ENCODE data around the gene NCF2.
"Not testable (repeated sequence)": the region's sequence is repeated elsewhere in the genome, so short reads cannot be mapped to it uniquely, and the experiment has no call there.

The NCF2 gene, protein sequence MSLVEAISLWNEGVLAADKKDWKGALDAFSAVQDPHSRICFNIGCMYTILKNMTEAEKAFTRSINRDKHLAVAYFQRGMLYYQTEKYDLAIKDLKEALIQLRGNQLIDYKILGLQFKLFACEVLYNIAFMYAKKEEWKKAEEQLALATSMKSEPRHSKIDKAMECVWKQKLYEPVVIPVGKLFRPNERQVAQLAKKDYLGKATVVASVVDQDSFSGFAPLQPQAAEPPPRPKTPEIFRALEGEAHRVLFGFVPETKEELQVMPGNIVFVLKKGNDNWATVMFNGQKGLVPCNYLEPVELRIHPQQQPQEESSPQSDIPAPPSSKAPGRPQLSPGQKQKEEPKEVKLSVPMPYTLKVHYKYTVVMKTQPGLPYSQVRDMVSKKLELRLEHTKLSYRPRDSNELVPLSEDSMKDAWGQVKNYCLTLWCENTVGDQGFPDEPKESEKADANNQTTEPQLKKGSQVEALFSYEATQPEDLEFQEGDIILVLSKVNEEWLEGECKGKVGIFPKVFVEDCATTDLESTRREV

DNA sequence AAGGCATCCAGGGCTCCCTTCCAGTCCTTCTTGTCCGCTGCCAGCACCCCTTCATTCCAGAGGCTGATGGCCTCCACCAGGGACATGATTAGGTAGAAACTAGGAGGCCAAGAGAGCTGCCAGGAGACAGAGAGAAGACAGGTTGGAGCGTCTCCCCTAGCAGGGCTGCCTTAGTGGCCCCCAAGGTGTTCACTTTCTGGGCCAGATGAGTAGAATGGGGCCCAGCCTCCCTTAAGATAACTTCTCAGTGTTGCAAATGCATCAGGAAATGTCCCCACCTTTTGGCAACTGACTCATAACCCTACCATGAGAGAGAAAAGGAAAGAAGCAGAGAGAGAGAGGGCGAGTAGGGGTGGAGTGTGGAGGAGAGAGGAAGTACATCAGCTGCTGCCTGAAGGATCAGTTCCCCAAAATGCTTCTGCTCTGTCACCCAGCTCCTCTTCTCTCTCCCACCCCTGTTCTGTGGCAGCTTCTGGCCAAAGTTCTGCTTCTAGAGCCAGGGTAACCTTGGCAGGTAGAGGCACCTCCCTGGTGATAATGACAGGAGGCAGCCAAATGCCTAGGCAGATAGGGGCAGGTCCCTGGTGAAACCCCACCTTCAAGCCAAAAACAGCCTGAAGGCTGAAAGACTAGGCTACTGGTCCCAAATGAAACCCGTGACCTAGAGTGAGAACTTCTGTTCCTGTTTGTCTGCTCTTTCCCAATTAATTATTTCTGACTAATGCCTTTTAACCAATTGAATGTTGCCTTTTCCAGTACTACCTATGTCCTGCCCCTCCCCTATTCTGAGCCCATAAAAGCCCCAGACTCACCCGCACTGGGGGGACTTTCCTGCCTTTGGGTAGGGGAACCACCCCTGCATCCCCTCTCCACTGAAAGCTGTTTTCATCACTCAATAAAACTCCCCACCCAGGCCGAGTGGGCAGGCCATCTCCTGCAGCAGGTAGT is at the start of gene NCF2:
NCF2 (minus strand) TSS at position 216 of the 948 bp plus-strand sequence; CDS start at position 86, 130 bp downstream.
- DNase-seq = no peak

DNA sequence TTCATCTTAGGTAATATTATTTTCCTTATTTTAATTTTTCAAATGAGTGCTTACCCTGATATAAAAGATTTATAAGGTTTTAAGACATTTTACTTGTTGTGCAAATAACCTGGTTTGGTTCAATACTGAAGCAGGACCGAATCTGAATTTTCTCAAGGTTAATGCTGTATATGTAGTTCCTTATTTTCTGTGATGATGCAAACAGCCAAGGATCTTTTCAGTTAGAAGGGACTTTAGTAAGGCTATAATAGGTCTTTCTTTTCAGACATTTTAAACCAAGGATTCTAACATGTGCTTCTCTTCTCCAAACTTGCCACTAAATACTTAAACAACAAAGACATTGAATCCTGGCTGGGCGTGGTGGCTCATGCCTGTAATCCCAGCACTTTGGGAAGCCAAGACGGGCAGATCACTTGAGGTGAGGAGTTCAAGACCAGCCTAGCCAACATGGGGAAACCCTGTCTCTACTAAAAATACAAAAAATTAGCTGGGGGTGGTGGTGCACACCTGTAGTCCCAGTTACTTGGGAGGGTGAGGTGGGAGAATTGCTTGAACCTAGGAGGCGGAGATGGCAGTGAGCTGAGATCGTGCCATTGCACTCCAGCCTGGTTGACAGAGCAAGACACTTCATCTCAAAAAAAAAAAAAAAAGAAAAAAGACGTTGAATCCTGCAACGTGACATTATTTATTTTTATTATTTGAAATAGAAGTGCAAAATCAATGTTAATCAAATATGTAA is 48.6 kb upstream of the NCF2 start:
- no peak for DNase-seq

DNA sequence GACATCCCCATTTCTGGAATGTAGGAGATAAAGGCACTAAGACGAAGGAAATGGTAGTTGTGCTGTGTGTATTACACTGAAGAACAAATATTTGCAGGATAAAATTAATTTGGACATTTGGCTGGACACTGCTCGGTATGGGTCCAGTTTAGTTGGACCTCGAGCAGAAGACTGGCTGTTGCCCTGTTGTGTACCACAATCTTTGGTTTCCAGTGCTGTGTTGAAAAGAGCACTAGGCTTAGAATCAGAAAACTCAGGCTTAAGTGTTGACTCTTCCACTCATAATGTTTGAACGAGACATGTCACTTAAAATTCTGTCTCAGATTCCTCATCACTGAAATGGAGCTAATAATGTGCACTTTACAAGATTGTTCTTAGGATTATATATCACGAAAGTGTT is 46.5 kb upstream of the NCF2 start:
- no peak for DNase-seq

DNA sequence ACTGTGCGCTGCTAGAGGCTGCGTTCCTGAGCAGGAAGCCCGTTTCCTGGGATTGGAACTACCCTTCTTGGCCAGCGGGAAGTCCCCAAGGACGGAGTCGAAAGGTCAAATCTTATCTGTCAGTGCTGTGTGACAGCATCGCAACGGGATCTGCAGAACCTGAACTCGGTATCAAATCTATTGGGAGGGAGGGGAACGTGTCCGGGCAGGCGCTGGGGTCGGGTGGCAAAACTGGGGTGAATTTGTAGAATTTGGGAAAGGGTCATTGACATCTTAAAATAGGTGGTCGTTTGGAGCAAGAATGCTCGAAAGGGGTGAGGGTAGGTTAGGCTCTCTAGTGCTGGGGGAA is 46.0 kb upstream of the NCF2 start:
- DNase-seq = no peak

DNA sequence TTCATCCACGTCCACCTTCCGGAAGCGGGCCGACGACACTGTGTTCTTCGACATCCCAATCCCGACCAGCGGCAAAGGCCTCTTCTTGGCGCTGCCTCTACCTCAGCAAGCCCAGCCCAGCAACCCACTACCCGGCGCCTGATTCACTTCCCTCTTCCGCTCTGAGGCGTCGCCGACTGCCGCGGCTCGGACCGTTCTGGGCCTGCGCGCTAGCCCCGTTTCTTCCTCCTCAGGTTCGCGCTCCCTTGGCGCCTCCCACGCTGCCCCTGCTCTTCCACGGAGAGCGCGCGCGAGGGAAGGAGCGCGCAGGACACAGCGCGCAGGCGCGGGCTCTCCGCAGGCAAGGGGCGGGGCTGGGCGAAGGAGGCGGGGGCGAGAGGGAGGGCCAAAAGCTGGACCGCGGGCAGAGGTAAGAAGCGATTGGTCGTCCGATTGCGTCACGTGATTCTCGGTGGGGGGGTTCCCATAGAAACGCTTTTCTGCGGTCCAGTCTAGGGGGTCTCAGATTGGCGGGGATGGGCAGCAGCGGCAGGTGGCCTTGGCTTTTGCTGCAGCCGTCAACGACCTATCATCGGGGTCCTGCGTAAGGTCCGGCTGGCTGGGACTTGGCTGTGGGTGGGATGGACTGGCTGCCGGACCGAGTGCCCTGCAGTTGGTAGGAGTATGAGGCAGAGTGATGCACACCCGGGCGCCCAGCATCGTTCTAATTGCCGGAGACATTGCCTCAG is 45.5 kb upstream of the NCF2 start, which contains the start of gene ARPC5:
ARPC5 (minus strand) TSS at position 178 of the 728 bp plus-strand sequence; CDS start at position 54, 124 bp downstream.
- DNase-seq = peak; percentile 97

DNA sequence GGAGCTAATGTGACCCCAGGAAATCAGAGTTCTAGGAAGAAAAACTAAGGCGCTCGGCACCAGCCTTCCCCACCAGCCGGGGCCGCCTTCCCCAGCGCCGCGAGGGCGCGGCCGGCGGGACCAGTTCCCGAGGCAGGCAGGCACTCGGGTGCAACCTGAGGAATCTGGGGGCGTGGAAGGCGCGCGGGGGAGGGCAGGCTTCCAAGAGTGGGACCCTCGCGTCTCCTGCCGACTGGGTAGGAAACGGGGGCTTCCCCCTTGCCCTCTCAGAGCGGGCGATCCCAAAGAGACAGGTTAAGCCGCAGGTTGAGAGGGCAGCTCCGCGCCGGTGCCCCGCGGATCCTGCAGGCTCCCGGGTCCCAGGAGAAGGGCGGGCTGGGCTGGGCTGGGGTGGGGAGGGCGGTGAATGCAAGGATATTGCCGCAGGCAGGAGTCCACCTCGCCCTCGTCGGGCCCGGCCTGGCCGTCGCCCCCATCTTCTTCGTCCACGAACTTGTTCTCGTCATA is 44.9 kb upstream of the NCF2 start:
- no peak for DNase-seq

DNA sequence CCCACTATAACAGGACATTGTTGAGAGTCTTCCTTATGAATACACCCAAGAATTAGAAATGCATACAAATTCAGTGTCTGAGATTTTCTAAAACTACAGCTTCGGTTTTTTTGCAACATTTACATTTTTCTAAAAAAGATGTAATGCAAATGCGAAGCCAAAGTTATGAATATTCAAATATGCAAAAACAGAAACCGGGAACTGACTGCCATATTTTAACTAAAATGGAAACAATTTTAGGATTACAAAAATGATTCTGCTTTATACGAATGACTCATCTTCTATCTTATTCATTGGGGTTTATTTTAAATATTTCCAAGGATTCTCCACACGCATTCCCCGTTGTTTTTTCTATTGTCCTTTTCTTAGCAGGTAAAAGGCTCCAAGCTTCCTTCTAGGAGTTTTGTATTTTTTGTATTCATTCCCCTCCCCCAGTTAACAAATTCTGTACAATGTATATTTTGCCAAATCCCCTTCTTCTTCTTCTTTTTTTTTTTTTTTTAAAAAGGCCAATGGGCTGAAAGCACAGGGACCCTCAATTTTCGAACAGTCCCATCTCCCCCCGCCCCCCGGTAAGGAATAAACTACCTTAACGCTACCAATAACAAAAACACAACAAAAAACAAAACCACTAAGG is 44.3 kb upstream of the NCF2 start:
- no peak for DNase-seq

DNA sequence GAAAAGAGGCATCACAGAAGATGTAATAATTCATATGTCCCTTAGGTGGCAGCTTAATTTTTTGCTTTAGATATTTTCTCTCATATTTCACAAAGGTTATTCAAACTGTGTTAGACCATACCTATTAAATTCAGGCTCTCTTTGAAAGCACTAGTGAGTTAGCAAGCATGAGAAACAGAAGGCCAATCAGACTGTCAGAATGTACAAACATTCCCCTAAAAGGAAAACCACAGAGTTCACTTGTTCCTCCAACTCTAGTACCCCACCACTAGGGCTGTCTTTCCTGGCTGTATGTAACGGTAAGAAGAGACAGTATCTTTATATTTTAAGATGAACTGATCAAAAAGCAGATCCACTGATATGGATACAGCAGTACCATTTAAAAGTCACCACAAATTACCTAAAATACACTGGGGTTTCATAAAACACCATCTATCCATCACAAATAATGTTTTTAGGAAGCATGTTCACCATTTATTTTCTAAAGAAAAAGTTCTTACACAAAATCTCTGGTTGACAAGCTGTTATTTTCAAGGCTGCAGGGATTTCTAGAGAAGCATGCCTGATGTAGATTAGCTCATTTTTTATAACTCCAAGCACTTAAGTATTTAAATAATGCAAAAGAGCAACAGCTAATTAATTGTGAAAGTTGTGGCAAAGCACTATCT is 43.6 kb upstream of the NCF2 start:
- DNase-seq = no peak

DNA sequence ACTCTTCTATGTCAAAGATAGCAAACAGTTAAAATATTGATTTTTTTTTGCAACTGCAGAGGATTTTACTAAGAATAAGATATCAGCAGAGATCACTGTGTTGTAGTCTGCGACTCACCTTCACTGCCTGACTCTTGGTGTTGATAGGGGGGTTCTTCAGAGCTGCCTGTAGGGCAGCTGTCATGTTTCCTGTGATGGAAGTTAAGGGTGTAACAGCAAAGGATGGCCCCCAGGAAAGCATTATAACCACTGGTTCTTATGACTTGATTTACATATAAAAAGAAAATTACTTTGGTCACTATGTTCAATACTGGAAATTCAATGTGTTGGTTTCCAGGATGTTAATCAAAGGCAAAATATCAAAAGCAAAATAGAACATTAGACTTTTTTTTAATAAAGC is 42.7 kb upstream of the NCF2 start:
- no peak for DNase-seq

DNA sequence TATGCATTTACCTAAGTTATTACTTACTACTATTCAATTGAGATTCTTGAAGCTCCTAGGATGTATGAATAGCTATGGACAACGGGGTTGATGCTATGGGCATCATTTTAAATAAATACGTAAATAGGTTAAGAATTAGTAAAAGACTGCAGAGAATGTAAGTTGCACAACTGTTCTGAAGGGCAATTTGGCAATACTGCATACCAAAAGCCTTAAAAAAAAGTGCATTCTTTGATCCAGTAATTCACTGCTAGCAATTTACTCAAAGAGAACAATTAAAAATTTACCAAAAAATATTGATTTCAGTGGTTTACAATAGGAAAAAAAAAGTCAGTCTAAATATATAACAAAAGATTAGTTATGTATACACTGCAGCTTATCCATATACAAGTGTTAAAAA is 41.9 kb upstream of the NCF2 start:
- no peak for DNase-seq

DNA sequence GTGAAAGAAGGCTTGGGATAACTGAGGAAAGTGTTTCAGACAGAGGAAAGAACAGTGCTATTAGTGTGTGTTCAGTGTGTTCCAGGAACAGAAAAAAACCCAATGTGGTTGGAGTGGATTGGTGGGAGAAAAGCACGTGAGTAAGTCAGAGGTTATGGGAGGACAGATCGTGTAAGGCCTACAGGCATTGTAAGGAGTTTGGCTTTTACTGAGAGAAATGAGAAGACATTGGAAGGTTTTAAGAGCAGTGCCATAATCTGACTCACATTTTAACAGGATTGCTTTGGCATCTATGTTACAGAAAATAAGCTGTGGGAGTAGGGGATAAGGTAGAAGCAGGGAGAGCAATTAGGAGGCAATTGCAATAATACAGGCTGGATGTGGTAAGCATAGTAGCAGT is 40.5 kb upstream of the NCF2 start:
- no peak for DNase-seq

DNA sequence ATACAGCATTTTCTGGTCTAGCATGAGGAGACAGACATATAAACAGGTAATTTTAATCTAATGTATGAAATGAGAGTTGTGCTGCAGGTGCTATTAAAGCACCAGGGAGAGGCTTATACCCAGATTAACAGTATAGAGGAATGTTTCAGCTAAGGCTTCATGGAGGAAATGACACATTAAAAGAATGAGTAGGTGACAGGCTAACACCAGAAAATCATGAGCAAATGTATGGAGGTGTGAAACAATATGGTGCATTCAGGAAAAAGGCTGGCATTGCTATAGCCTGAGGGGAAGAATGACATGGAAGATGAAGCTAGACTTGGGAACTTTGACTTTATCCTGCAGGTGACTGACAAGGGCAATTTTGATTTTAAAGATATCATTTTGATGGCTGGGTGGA is 38.3 kb upstream of the NCF2 start:
- no peak for DNase-seq

DNA sequence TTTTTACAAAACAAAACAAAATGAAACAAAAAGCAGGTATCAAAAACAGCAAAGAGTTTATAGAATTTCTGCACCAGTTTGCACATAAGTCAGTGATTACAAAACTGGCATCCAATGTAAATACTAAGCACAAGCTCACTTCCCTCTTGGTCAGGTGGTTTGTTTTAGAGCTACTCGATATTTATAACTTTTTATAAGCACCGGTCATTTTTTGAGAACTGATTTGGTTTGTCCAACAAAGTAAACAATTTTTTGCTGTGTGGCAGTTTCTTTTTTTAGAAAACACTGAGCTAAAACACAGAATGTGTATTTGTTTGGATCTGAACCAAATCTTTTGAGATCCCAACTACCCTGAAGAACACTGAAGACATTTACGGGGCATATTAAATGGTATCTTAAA is 36.0 kb upstream of the NCF2 start:
- DNase-seq = not testable (repeated sequence)

DNA sequence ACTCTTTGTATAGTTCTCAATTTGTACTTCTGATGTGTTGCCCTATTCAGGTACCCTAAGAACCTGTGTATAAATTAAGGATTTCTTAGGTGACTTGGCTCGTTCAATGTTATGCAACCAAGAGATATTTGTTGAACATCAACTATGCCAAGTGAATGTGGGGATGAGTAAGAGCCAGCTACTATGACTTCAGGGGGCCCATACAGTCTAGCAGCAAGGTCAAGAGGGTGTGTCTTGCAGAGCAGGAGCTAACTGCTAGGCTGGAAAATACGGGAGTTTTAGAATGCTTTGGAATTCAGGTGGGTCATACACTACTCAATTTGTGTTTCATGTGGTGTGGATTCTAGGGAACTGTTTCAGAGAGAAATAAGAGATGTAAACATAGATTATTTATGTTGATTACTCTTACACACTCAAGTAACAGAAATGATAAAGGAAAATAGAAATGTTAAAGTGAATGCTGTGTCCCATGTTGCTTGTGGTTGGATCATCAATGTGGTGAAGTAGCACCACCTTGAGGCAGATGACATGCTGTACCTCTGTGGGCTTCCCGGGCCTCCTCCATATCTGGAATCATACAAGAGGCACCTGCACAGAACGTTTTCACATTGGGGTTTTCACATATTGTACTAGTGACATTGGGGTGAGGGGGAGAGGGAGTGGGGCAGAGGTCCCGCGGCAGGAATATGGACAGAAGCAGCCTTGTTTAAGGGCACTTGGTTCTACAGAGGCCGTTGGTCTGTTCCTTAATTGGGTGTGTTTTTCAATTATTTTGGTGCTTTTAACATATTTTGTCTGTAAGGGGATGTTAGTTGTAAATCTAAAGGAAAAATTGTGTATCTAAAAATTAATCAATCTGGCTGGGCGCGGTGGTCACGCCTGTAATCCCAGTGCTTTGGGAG is 32.9 kb upstream of the NCF2 start:
- no peak for DNase-seq

DNA sequence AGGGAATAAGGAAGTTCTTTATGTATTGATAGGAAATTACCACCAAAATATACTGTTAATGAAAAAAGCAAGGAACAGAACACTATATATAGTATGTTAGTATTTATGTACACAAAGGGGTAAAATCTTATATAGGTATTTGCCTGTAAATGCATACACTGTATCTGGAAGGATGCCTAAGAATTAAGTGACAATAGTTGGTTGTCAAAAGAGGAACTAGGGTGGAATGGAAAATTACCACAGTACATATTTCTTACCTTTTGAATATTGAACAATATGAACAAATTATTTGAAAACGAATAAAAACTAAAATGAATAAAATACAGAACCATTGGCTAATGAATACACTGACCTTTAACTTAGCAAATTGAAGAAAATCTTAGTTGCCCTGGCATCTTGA is 31.8 kb upstream of the NCF2 start:
- no peak for DNase-seq

DNA sequence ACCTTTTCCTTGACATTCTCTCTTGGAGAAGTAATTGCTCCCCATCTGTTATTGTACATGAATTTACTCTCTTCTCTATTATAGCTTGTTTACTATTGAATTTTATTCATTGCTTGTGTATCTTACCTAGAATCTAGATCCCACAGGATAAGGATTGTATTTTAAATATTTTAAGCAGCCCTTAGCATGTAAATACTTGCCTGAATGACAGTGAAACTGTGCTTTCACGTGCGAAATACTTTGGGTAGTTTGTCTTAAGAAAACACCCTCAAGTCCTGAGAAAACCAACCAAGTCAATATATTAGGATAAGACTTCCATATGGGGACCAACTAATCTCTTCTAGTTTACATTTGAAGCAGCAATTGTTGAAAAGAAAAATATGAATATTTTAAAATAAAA is 30.1 kb upstream of the NCF2 start:
- DNase-seq = no peak

DNA sequence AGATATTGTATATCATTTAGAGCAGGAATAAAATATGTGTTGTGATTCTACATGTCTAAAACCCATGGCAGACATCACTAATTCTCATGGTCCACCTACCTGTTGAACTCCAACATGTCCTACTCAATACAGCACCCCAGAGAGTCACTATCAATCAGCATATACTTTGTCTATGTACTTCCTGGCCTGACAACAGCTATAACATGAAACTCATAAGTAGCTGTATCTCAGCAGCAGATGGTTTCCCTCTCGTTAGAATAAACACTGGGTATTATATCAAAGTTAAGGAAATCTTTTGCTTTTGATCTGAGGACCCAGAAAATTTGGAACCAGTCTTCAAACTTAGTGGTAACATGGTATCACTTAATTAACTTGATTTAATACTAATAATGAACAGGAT is 29.5 kb upstream of the NCF2 start:
- DNase-seq = no peak

DNA sequence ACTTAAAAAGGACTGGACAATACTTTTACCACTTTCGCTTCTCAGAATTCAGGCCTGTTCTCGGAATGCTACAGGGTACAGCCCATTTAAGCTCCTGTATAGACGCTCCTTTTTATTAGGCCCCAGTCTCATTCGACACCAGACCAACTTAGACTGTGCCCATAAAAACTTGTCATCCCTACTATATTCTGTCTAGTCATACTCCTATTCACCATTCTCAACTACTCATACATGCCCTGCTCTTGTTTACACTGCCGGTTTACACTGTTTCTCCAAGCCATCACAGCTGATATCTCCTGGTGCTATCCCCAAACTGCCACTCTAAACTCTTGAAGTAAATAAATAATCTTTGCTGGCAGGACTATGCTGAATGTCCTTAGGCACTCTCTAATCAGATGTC is 27.9 kb upstream of the NCF2 start:
- not testable (repeated sequence) for DNase-seq

DNA sequence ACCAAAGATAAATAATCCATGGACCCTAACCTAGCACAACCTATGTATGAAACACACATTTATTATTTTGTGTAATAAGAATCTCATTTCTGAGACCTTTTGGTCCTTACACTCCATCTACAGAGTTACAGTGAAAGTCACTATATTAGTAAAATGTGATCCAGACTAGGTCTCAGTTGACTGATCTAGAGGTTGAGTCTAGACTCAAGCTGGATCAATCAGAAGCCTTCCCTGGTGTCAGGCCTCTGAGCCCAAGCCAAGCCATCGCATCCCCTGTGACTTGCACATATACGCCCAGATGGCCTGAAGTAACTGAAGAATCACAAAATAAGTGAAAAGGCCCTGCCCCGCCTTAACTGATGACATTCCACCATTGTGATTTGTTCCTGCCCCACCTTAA is 22.7 kb upstream of the NCF2 start:
- DNase-seq = not testable (repeated sequence)

DNA sequence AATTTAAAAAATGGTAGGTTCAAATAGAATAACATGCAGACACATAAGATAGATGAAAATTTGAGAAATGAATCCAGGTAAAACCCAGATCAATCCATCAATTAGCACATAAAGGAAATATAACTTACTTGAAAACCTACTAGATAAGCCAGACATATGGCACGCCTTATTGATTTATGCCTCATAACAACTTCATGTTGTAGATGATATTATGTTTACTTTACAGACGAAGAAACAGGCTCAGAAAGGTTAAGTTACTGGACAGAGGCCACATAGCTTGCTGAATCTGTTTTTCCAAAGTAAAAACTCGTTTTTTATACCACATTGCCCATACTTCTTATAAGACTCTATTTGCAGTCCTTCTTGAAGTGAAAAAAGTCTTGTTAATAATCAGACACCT is 22.1 kb upstream of the NCF2 start:
- no peak for DNase-seq

Data from T1000 (cell line).